Stimulated activated naive CD4-positive, alpha-beta T cell treated with Interleukin-2 at 50 U/mL for 16 hours (primary cell): ENCODE results near the gene PCDH12.

Experiments used
- DNase-seq: peaks from one replicate; lab custom pipeline; 2025; lab: John Stamatoyannopoulos, UW

PCDH12 gene

DNA sequence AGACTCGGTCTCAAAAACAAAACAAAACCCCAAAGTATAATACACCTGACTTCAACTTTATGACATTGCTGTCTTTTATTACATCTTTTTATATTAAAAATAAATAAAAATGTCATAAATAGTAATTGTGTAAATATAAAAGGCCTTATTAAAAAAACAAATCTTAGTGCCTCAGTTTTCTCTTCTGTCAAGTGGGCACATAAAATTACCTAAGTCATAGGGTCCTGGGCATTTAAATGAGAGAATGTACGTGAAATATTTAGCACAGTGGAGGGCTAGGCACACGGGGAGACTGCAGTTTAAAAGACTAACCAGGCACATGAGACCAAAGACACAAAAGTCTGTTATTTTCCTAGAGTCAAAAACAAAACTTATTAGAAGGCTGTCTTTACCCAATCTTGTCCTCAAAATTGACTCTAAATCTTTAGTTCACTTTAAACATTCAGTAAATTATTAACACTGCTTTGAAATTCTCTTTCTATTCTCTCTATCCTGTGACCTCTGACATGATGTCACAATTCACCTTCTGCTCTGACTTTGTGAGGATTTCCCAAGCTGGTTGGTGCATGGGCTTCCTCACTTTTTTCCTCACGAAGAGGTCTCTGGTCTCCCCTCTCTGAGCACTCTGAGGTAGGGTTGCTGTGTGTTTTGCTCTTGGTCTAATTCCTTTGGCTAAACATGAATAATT, 8.4 kb upstream of the PCDH12 start:
- DNase-seq: no peak

DNA sequence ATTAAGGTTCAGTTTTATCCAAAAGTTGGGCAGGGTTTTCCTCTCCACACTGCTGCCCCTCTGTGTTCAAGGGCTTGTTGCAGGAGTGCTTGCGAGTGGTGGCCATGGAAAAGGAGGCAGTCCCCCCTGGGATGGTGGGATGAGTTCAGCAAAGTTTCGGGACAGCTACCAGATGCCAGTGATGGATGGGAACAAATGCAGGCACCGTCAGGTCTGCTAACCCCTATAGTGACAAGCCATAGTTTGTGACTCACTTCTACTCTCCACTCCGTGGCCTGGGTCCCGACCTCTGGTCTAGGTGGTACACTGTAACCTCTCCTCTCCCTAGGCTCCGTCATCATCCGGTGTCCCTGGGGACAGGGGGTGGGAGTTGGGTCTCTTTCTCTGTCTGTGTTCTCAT, 7.1 kb upstream of the PCDH12 start:
- DNase-seq: no peak

DNA sequence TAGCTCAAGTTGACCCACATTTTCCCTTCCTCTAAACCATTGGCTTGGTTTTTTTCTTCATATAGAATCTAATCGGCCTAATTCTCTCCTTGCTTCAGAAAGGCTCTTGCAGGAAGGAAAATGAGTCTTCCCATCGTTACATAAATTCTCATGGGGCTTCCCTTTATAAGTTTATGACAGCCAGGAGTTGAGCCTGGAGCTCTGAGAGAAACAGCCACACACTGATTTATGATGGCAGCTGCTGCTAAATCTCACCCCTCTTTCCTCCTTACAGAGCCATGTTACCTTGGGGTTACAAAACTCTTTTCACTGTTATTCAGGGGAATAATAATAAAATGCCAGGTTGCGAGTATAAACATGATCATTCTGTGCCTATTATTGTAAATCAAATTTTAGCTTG, 5.7 kb upstream of the PCDH12 start:
- no peak for DNase-seq

GRCh38 chr5:141961466-141961865, 3.5 kb upstream of the PCDH12 start:
- DNase-seq: no peak

DNA sequence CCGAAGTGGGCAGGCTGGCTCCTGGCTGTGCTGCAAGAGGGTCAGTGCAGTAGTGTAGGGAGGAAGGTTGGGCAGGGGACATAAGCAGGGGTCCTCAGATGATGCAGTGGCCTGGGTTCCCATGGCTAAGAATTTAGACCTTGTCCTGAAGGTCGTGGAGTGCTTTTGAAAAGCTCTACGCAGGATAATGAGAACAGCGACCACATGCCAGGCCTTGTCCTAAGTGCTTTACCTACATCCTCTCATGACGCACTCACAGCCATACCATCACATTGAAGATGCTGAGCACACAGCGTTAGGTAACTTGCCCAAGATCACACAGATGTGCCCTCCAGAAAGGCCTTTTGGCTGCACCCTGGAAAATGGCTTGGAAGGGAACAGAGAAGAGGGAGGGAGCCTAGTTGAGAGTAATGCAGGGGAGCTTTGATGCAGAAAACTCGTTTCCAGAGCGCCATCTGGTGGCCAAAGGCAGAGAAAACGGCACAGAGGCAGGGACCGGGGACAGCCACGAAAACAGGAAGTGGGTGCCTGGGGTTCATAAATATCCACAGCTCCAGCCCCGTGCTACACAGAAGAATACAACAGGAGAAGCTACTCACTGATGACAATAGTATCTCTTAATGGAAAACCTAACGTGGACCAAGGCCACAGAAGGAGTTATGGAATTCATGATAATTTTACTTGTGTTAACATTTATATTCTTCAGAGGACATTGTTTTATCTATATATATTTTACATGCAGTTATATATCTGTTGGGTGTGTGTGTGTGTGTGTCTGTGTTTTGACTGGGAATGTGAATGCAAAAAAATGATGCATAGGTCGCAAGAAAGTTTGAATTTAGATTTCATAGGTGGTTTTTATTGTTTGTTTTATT, 2.7 kb upstream of the PCDH12 start:
- peak; percentile 85 for DNase-seq

DNA sequence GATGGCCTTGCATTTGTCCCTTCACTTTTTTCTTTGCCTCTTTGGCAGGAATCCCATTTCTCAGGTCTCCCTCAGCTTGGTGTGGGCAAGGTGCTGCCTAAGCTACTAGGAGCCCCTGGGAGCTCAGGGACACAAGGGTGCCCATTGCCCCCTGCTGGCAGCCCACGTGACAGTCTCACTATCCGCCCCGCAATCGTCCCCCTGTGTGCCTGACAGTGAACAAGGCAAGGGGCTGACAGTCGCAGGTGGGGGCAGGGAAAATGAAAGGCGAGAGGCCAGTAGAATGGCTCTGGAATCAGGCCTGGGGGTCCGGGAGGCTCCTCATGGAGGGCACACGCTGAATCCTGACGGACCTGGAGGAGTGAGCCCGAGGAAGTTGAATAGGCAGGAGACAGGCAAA, 2.0 kb upstream of the PCDH12 start:
- no peak for DNase-seq

- DNase-seq: no peak
Measured at GRCh38 chr5:141958546-141959172, 657 bp upstream of the PCDH12 start.

- DNase-seq: no peak
Measured at GRCh38 chr5:141957367-141957996, 520 bp downstream of the PCDH12 start.

- no peak for DNase-seq
Measured at GRCh38 chr5:141954194-141954593, 3.8 kb downstream of the PCDH12 start.

GRCh38 chr5:141952020-141952419, 6.0 kb downstream of the PCDH12 start:
- DNase-seq: no peak

DNA sequence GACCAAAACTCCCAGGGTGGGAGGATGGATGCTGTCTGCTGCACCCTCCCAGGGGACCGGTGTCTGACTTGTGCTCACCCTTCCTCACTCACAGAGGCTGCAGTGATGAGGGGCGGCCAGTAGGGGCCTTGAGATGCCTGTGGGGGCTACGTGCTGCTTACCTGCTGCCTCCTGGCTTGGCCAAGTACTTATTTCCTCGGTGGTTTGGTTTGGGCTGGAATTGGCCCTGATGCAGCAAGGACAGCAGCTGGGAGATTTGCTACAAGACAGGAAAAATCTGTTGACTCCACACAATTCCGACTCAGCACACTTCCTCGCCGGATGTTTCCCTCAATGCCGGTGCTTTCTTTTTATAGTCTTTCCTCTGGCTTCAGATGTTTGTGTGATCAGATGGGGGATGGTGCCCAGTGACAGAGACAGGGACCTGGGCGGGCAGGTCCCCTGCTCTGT, 6.6 kb downstream of the PCDH12 start:
- no peak for DNase-seq

DNA sequence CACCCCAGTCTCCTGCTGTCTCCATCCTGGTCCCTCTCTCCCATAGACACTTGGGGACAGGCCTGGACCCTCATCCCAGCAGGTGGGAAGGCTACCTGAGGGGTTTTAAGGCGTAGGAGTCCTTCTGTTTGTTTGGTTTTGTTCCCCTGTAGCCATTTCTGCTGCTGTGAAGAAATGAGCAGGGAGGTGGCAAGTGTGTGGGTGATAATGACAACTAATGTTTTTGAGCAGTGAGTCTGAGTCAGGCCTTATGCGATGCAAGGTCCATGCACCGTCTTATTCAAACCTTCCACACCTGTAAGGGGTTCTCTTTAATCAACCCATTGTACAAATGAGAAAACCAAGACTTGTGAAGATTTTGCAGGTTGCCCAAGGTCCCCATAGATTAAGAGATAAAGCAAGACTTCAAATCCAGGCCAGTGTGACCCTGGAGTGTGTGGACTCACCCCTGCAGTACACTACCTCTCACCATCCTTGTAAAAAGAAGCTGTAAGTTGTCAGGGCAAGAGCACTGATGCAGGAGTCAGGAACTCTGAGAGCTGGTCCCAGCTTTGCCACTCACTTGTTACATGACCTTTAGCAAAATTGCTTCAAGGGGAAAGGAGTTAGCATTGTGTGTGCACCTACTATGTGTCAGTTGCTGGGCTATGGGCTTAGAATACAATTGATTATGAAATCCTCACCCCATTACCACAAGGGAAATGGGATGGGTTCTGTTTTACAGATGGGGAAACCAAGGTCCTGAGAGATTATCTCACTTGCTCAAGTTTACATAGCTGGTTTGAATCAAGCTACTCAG, 7.6 kb downstream of the PCDH12 start:
- DNase-seq: no peak

DNA sequence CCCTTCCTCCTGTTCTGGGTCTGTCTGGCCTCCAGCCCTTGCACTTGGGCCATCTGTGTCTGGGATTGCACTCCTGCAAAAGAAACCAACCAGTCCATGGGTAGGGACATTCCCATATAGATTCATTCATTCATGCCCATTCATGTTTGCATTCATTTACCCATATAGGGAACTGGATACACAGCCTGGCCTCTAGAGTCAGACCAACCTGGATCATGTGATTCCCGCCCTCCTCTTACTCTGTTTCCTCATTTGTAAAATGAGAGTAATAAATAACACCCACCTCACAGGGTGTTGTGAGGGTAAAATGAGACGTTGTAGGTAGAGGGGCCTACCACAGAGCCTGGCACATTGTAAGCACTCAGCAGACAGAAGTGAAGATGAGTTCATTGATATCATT, 8.5 kb downstream of the PCDH12 start:
- DNase-seq: no peak

- DNase-seq: no peak
Measured at GRCh38 chr5:141948812-141949211, 9.2 kb downstream of the PCDH12 start.

GRCh38 chr5:141947316-141947715, 10.7 kb downstream of the PCDH12 start:
- DNase-seq: no peak

DNA sequence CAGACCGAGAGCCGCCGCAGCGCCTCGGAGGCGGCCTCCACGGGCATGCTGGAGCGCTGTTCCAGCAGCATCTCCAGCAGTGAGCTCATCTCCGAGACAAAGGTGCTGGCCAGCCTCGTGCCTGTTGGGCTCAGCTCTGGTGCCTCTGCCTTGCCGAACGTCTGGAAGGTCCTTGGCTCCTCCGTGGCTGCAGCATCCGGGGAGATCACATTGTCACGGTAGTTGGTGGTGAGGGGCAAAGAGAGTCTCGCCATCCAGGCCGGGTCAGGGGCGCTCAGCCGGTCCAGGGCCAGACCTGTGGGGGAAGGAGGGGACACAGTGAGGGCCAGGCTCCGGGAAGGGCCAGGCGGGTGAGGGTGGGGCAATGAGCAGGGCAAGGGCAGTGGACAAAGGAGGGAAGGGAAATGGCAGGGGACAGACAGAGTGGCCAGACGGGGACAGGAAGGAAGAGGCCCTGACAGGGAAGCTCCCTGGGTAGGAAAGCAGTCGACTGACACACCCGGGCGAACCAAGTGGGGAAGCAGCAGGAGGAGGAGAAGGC, 12.4 kb downstream of the PCDH12 start:
- DNase-seq: no peak

DNA sequence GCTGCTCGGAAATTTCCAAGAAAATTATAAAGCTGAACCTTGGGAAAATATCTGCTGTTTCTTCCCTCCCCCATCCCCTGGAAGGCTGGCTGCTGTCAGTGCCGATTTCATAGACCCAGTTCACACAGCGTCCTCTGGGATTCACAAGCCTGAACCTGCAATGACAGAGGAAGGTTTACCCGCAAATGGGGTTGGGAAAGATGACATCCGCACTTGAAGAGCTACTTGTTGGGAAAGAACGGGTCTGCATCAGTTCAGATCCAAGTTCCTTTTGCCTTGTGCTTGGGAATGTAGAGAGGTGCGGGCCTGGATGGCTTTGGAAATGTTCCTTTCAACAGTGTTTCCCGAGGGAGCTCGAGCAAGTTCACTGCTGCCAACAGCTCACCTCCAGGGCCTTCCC, 13.9 kb downstream of the PCDH12 start:
- no peak for DNase-seq

- DNase-seq: no peak
Measured at GRCh38 chr5:141942185-141942857, 15.7 kb downstream of the PCDH12 start.

DNA sequence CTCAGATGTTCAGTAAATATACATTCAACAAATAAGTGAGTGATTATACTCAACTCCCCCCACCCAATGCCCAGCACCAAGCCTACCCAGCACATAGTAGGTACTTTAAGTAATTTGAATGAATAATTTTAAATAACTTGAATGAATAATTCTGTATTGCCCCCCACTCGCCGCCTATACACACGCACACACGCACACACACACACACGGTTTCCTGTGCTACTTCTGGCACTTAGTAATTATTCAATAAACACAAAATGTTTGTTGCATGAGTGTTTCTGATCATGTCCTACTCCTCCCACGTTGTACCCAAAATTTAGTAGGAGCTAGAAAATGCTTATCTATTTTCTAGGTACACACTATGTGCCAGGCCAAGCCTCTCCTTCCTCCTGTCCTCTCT, 16.2 kb downstream of the PCDH12 start:
- DNase-seq: no peak

DNA sequence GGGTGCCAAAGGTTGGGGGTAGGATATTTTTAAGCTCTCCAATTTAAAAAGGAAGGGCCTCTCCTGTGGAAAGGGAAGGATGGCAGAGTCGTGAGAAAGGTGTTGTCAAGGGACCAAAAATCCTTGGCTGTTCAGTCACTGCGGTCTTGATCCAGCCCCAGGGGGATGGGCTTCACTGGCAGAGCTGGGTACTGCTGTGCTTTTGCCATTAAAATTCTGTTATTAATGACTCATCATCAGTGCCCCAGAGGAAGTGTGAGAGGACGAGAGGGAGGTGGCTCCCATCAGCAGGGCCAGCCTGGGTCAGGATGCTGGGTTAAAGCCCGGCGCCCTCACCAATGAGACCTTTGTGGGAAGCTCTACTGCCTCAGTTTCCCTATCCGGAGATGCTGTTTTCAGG, 16.7 kb downstream of the PCDH12 start:
- DNase-seq: no peak
